ENCODE data around the gene CSNK1E. TPM values are rescaled to one million over a fixed set of nuclear protein-coding genes. Genes with fewer than 3 reads are reported as not detected.

Gene CSNK1E
- total RNA-seq, 1 donor from 2014 or later, result 208 TPM

- Histone ChIP-seq H3K36me3 (ENCODE audit: control insufficient read depth, insufficient read depth, low read length) (peaks cover 6% of the 10 kb centered on the region), H3K27me3 (ENCODE audit: control insufficient read depth, insufficient read depth, low read length) (no peaks in the 10 kb centered on the region), H3K4me3 (ENCODE audit: low read depth, low read length) (peak overlapping the region; percentile 84)
- no peak for DNase-seq (ENCODE audit: low read depth)
- TF ChIP-seq CTCF (IDR thresholded peaks at IDR 0.05; ENCODE audit: insufficient read depth, low read length, poor library complexity, severe bottlenecking), result no peak
Measured at GRCh38 chr22:38314051-38314932, 2.9 kb downstream of the CSNK1E start.

- DNase-seq (ENCODE audit: low read depth), result no peak
- no peak overlapping the region for H3K4me3 ChIP-seq (ENCODE audit: low read depth, low read length)
- TF ChIP-seq CTCF (IDR thresholded peaks at IDR 0.05; ENCODE audit: insufficient read depth, low read length, poor library complexity, severe bottlenecking), result no peak
- peaks cover 8% of the 10 kb centered on the region for H3K36me3 ChIP-seq (ENCODE audit: control insufficient read depth, insufficient read depth, low read length)
- H3K27me3 ChIP-seq (ENCODE audit: control insufficient read depth, insufficient read depth, low read length), result no peaks in the 10 kb centered on the region
Measured at GRCh38 chr22:38313384-38313955, 3.8 kb downstream of the CSNK1E start.

- no peak for TF ChIP-seq CTCF (IDR thresholded peaks at IDR 0.05; ENCODE audit: insufficient read depth, low read length, poor library complexity, severe bottlenecking)
- Histone ChIP-seq H3K27me3 (ENCODE audit: control insufficient read depth, insufficient read depth, low read length) (no peaks in the 10 kb centered on the region), H3K4me3 (ENCODE audit: low read depth, low read length) (no peak overlapping the region), H3K36me3 (ENCODE audit: control insufficient read depth, insufficient read depth, low read length) (peaks cover 8% of the 10 kb centered on the region)
- DNase-seq (ENCODE audit: low read depth), result no peak
Measured at GRCh38 chr22:38312261-38312800, 4.9 kb downstream of the CSNK1E start.

- no peaks in the 10 kb centered on the region for H3K27me3 ChIP-seq (ENCODE audit: control insufficient read depth, insufficient read depth, low read length)
- DNase-seq (ENCODE audit: low read depth), result no peak
- peaks cover 8% of the 10 kb centered on the region for H3K36me3 ChIP-seq (ENCODE audit: control insufficient read depth, insufficient read depth, low read length)
- H3K4me3 ChIP-seq (ENCODE audit: low read depth, low read length), result no peak overlapping the region
- no peak for TF ChIP-seq CTCF (IDR thresholded peaks at IDR 0.05; ENCODE audit: insufficient read depth, low read length, poor library complexity, severe bottlenecking)
Measured at GRCh38 chr22:38311323-38311620, 6.0 kb downstream of the CSNK1E start.

GRCh38 chr22:38310518-38311322 lies 6.5 kb downstream of the CSNK1E start:
- TF ChIP-seq CTCF (IDR thresholded peaks at IDR 0.05; ENCODE audit: insufficient read depth, low read length, poor library complexity, severe bottlenecking), result no peak
- no peak overlapping the region for H3K4me3 ChIP-seq (ENCODE audit: low read depth, low read length)
- no peaks in the 10 kb centered on the region for H3K27me3 ChIP-seq (ENCODE audit: control insufficient read depth, insufficient read depth, low read length)
- no peak for DNase-seq (ENCODE audit: low read depth)
- H3K36me3 ChIP-seq (ENCODE audit: control insufficient read depth, insufficient read depth, low read length), result peaks cover 8% of the 10 kb centered on the region

Measured in kidney epithelial cell (primary cell).